HL-60/S4 treated with retinoic acid at 250 ng/mL for 4 days and 3 days (cell line): ENCODE results near the gene PRKG1.

Experiments used
- in situ Hi-C: fragments of 300-500 bp; cut with MboI; formaldehyde crosslinking; loops from 2 replicates; pipeline ENCODE4 v1.7.0; 2022; ENCODE audit warnings: low sequenced_read_pairs

PRKG1 gene

GRCh38 chr10:52268790-52269189 lies 1194.5 kb downstream of the PRKG1 start:
- in situ Hi-C loops, result no loop called here

- in situ Hi-C loops, result no loop called here
These were observed 1194.9 kb downstream of the PRKG1 start for GRCh38 chr10:52269233-52269632.

- in situ Hi-C loops, result no loop called here
These were observed 1201.9 kb downstream of the PRKG1 start for GRCh38 chr10:52276163-52276562.

- in situ Hi-C loops, result no loop called here
These were observed 1202.7 kb downstream of the PRKG1 start for GRCh38 chr10:52276986-52277385.

- in situ Hi-C loops, result no loop called here
These were observed 1205.3 kb downstream of the PRKG1 start for GRCh38 chr10:52279546-52279945.

- in situ Hi-C loops, result no loop called here
These were observed 1205.8 kb downstream of the PRKG1 start for GRCh38 chr10:52280051-52280450.

GRCh38 chr10:52283174-52283573 lies 1208.9 kb downstream of the PRKG1 start:
- in situ Hi-C loops, result no loop called here

- in situ Hi-C loops, result no loop called here
These were observed 1210.2 kb downstream of the PRKG1 start for GRCh38 chr10:52284416-52285013.

GRCh38 chr10:52287866-52288265 lies 1213.6 kb downstream of the PRKG1 start:
- in situ Hi-C loops, result no loop called here

GRCh38 chr10:52297747-52298146 lies 1223.5 kb downstream of the PRKG1 start:
- in situ Hi-C loops, result no loop called here

GRCh38 chr10:52300599-52301277 lies 1226.5 kb downstream of the PRKG1 start:
- in situ Hi-C loops, result no loop called here

- in situ Hi-C loops, result no loop called here
These were observed 1234.2 kb downstream of the PRKG1 start for GRCh38 chr10:52308251-52309031.

- in situ Hi-C loops, result no loop called here
These were observed 1238.6 kb downstream of the PRKG1 start for GRCh38 chr10:52312942-52313255.

GRCh38 chr10:52313256-52313932 lies 1239.1 kb downstream of the PRKG1 start:
- in situ Hi-C loops, result no loop called here

- in situ Hi-C loops, result no loop called here
These were observed 1239.9 kb downstream of the PRKG1 start, which contains the start of gene DKK1 for GRCh38 chr10:52313933-52314821. DKK1 (plus strand) TSS chr10:52314281; CDS start chr10:52314435, 154 bp downstream.

- in situ Hi-C loops, result no loop called here
These were observed 1240.7 kb downstream of the PRKG1 start for GRCh38 chr10:52314822-52315552.

GRCh38 chr10:52316001-52316400 lies 1241.7 kb downstream of the PRKG1 start:
- in situ Hi-C loops, result no loop called here

GRCh38 chr10:52316500-52316899 lies 1242.2 kb downstream of the PRKG1 start:
- in situ Hi-C loops, result no loop called here

- in situ Hi-C loops, result no loop called here
These were observed 1243.9 kb downstream of the PRKG1 start for GRCh38 chr10:52318136-52318701.
